ENCODE measurements around the gene XYLT1. TPM values are rescaled to one million over a fixed set of nuclear protein-coding genes. Genes with fewer than 3 reads are reported as not detected.

The XYLT1 gene
- total and polyA plus RNA-seq, 12 donors: 0.29 to 4.0 (median 1.6) TPM

- Histone ChIP-seq H3K27ac (no peak overlapping the region), H3K4me3 (no peak overlapping the region), H3K4me1 (peaks cover 0 to 24% (median 7%) of the 10 kb centered on the region in 9 donors), H3K27me3 (no peaks in the 10 kb centered on the region), H3K36me3 (no peaks in the 10 kb centered on the region), H3K9me3 (peaks cover 0 to 11% (median 0%) of the 10 kb centered on the region in 11 donors)
- no peak for ATAC-seq
- 91 to 93% methylated on average over 9 of the region's 9 CpGs for WGBS, 2 donors
- intact Hi-C loops (cut with DNase I): loop anchor here in 2 of 10 donors (5.0 to 10.0 kb wide), 2 partner anchors 61 to 377 kb away; no protein-coding TSS in a partner anchor
- DNase-seq: no peak
- no peak for TF ChIP-seq CTCF (IDR thresholded peaks at IDR 0.05)
These were observed 66.8 kb downstream of the XYLT1 start for GRCh38 chr16:17403859-17404545.

GRCh38 chr16:17403156-17403809 is 67.5 kb downstream of the XYLT1 start:
- H3K27me3 ChIP-seq: no peaks in the 10 kb centered on the region
- no peak overlapping the region for H3K4me3 ChIP-seq
- 87 to 88% methylated on average over 10 of the region's 10 CpGs for WGBS, 2 donors
- H3K4me1 ChIP-seq: peaks cover 0 to 24% (median 7%) of the 10 kb centered on the region in 9 donors
- DNase-seq: no peak
- TF ChIP-seq CTCF (IDR thresholded peaks at IDR 0.05): no peak
- peaks cover 0 to 9% (median 0%) of the 10 kb centered on the region in 11 donors for H3K9me3 ChIP-seq
- ATAC-seq: no peak
- no peaks in the 10 kb centered on the region for H3K36me3 ChIP-seq
- intact Hi-C loops (cut with DNase I): loop anchor here in 2 of 10 donors (5.0 to 10.0 kb wide), 2 partner anchors 62 to 376 kb away; no protein-coding TSS in a partner anchor
- H3K27ac ChIP-seq: no peak overlapping the region

- no peak for TF ChIP-seq CTCF (IDR thresholded peaks at IDR 0.05)
- peak in 1 of 2 donors; percentile 32 for DNase-seq
- 30 to 48% methylated on average over 4 of the region's 4 CpGs for WGBS, 2 donors
- Histone ChIP-seq H3K4me3 (no peak overlapping the region), H3K36me3 (no peaks in the 10 kb centered on the region), H3K27me3 (no peaks in the 10 kb centered on the region), H3K9me3 (no peaks in the 10 kb centered on the region), H3K27ac (peak overlapping the region in 2 of 10 donors; percentile 16 to 28), H3K4me1 (peaks cover 4 to 30% (median 22%) of the 10 kb centered on the region in 9 donors)
- peak; percentile 48 to 77 (median 66) for ATAC-seq
- intact Hi-C loops (cut with DNase I): loop anchor here in 1 of 10 donors (10.0 kb wide), 1 partner anchor 53 kb away; no protein-coding TSS in a partner anchor
These were observed 73.3 kb downstream of the XYLT1 start for GRCh38 chr16:17397499-17397891.

GRCh38 chr16:17396762-17397498 is 73.8 kb downstream of the XYLT1 start:
- no peaks in the 10 kb centered on the region for H3K36me3 ChIP-seq
- H3K27ac ChIP-seq: peak overlapping the region in 3 of 10 donors; percentile 15 to 52 (median 28)
- intact Hi-C loops (cut with DNase I): loop anchor here in 1 of 10 donors (10.0 kb wide), 1 partner anchor 52 kb away; no protein-coding TSS in a partner anchor
- H3K9me3 ChIP-seq: no peaks in the 10 kb centered on the region
- ATAC-seq (peak; percentile 48 to 77 (median 60)), DNase-seq (peak in 1 of 2 donors; percentile 35)
- H3K27me3 ChIP-seq: no peaks in the 10 kb centered on the region
- TF ChIP-seq CTCF (IDR thresholded peaks at IDR 0.05): no peak
- 27 to 32% methylated on average over 14 of the region's 14 CpGs for WGBS, 2 donors
- peaks cover 4 to 31% (median 22%) of the 10 kb centered on the region in 9 donors for H3K4me1 ChIP-seq
- H3K4me3 ChIP-seq: no peak overlapping the region

Data from heart right ventricle (tissue), 16 donors.